ENCODE data around the gene CNBP.

Gene CNBP

GRCh38 chr3:129123314-129124060, 60.2 kb downstream of the CNBP start:
- H3K23ac ChIP-seq (ENCODE audit: low read length): no peak overlapping the region
- H3K4me3 ChIP-seq (ENCODE audit: low read length): no peak overlapping the region
- H2BK5ac ChIP-seq (ENCODE audit: low read length): no peak overlapping the region
- H3K9ac ChIP-seq (ENCODE audit: low read length): no peak overlapping the region
- no peak overlapping the region for H3K27ac ChIP-seq (ENCODE audit: low read depth, low read length)
- H3K27me3 ChIP-seq (ENCODE audit: insufficient read depth, low read length, poor library complexity): no peaks in the 10 kb centered on the region
- peaks cover 7% of the 10 kb centered on the region for H3K4me1 ChIP-seq (ENCODE audit: control insufficient read depth, low read depth, low read length)
- H2AK5ac ChIP-seq (ENCODE audit: low read length): no peak overlapping the region
- H3K4me2 ChIP-seq (ENCODE audit: low read length): no peak overlapping the region
- no peak overlapping the region for H2BK15ac ChIP-seq (replicated peaks; ENCODE audit: low read depth)
- no peak overlapping the region for H2BK120ac ChIP-seq (ENCODE audit: low read depth, low read length)
- no peak overlapping the region for H3K18ac ChIP-seq (ENCODE audit: low read length)
- WGBS (ENCODE audit: extremely low coverage, insufficient coverage, low lambda C conversion rate): no CpG with 5 or more reads among the region's 5 CpGs
- no peaks in the 10 kb centered on the region for H3K36me3 ChIP-seq (ENCODE audit: control insufficient read depth, insufficient read depth, low read length)
- peaks cover 7% of the 10 kb centered on the region for H3K79me1 ChIP-seq (ENCODE audit: low read length)
- no peak overlapping the region for H4K8ac ChIP-seq (ENCODE audit: low read depth, low read length)
- no peak overlapping the region for H3K56ac ChIP-seq (ENCODE audit: low read length)
- DNase-seq: no peak
- H4K5ac ChIP-seq (ENCODE audit: low read length): no peak overlapping the region
- peaks cover 16% of the 10 kb centered on the region for H3K79me2 ChIP-seq (ENCODE audit: control insufficient read depth, insufficient read depth, low read length)
- H3K4ac ChIP-seq (ENCODE audit: low read depth, low read length): no peak overlapping the region

GRCh38 chr3:129122412-129123011, 61.2 kb downstream of the CNBP start:
- Histone ChIP-seq H4K5ac (ENCODE audit: low read length) (no peak overlapping the region), H3K79me2 (ENCODE audit: control insufficient read depth, insufficient read depth, low read length) (peaks cover 25% of the 10 kb centered on the region), H3K18ac (ENCODE audit: low read length) (no peak overlapping the region), H3K27ac (ENCODE audit: low read depth, low read length) (no peak overlapping the region), H3K4ac (ENCODE audit: low read depth, low read length) (no peak overlapping the region), H2BK15ac (replicated peaks; ENCODE audit: low read depth) (no peak overlapping the region), H3K56ac (ENCODE audit: low read length) (peak overlapping the region; percentile 81), H3K27me3 (ENCODE audit: insufficient read depth, low read length, poor library complexity) (no peaks in the 10 kb centered on the region), H3K79me1 (ENCODE audit: low read length) (peaks cover 11% of the 10 kb centered on the region), H2AK5ac (ENCODE audit: low read length) (no peak overlapping the region), H3K23ac (ENCODE audit: low read length) (no peak overlapping the region), H3K4me2 (ENCODE audit: low read length) (peak overlapping the region; percentile 54), H3K4me3 (ENCODE audit: low read length) (peak overlapping the region; percentile 60), H3K4me1 (ENCODE audit: control insufficient read depth, low read depth, low read length) (peaks cover 7% of the 10 kb centered on the region), H2BK5ac (ENCODE audit: low read length) (no peak overlapping the region), H3K9ac (ENCODE audit: low read length) (peak overlapping the region; percentile 71), H3K36me3 (ENCODE audit: control insufficient read depth, insufficient read depth, low read length) (no peaks in the 10 kb centered on the region), H4K8ac (ENCODE audit: low read depth, low read length) (peak overlapping the region; percentile 41), H2BK120ac (ENCODE audit: low read depth, low read length) (no peak overlapping the region)
- no CpG with 5 or more reads among the region's 18 CpGs for WGBS (ENCODE audit: extremely low coverage, insufficient coverage, low lambda C conversion rate)
- peak; percentile 47 for DNase-seq

- H3K36me3 ChIP-seq (ENCODE audit: control insufficient read depth, insufficient read depth, low read length): no peaks in the 10 kb centered on the region
- H4K5ac ChIP-seq (ENCODE audit: low read length): no peak within 1 kb of the TSS
- peak within 1 kb of the TSS; percentile 92 for H3K9ac ChIP-seq (ENCODE audit: low read length)
- peaks cover 7% of the 10 kb centered on the region for H3K4me1 ChIP-seq (ENCODE audit: control insufficient read depth, low read depth, low read length)
- no peaks in the 10 kb centered on the region for H3K27me3 ChIP-seq (ENCODE audit: insufficient read depth, low read length, poor library complexity)
- peak within 1 kb of the TSS; percentile 94 for H3K56ac ChIP-seq (ENCODE audit: low read length)
- no peak within 1 kb of the TSS for H2AK5ac ChIP-seq (ENCODE audit: low read length)
- peak within 1 kb of the TSS; percentile 86 for H3K4me3 ChIP-seq (ENCODE audit: low read length)
- no CpG with 5 or more reads among the region's 60 CpGs for WGBS (ENCODE audit: extremely low coverage, insufficient coverage, low lambda C conversion rate)
- H3K27ac ChIP-seq (ENCODE audit: low read depth, low read length): peak within 1 kb of the TSS; percentile 93
- DNase-seq: peak; percentile 98
- H4K8ac ChIP-seq (ENCODE audit: low read depth, low read length): peak within 1 kb of the TSS; percentile 41
- peak within 1 kb of the TSS; percentile 63 for H3K4ac ChIP-seq (ENCODE audit: low read depth, low read length)
- peaks cover 29% of the 10 kb centered on the region for H3K79me2 ChIP-seq (ENCODE audit: control insufficient read depth, insufficient read depth, low read length)
- H2BK15ac ChIP-seq (replicated peaks; ENCODE audit: low read depth): no peak within 1 kb of the TSS
- H3K23ac ChIP-seq (ENCODE audit: low read length): no peak within 1 kb of the TSS
- peak within 1 kb of the TSS; percentile 85 for H3K18ac ChIP-seq (ENCODE audit: low read length)
- peaks cover 11% of the 10 kb centered on the region for H3K79me1 ChIP-seq (ENCODE audit: low read length)
- H2BK5ac ChIP-seq (ENCODE audit: low read length): peak within 1 kb of the TSS; percentile 63
- peak within 1 kb of the TSS; percentile 84 for H3K4me2 ChIP-seq (ENCODE audit: low read length)
- no peak within 1 kb of the TSS for H2BK120ac ChIP-seq (ENCODE audit: low read depth, low read length)
Measured at GRCh38 chr3:129121792-129122411, 61.8 kb downstream of the CNBP start, which contains the start of gene RAB43. Gene RAB43 (minus strand): TSS chr3:129121804. CDS start chr3:129121489, 315 bp downstream.

- Histone ChIP-seq H3K56ac (ENCODE audit: low read length) (peak overlapping the region; percentile 94), H2BK5ac (ENCODE audit: low read length) (no peak overlapping the region), H3K27ac (ENCODE audit: low read depth, low read length) (peak overlapping the region; percentile 93), H4K5ac (ENCODE audit: low read length) (no peak overlapping the region), H3K18ac (ENCODE audit: low read length) (peak overlapping the region; percentile 85), H2BK120ac (ENCODE audit: low read depth, low read length) (no peak overlapping the region), H4K8ac (ENCODE audit: low read depth, low read length) (no peak overlapping the region), H3K23ac (ENCODE audit: low read length) (no peak overlapping the region), H2BK15ac (replicated peaks; ENCODE audit: low read depth) (no peak overlapping the region), H3K36me3 (ENCODE audit: control insufficient read depth, insufficient read depth, low read length) (no peaks in the 10 kb centered on the region), H3K27me3 (ENCODE audit: insufficient read depth, low read length, poor library complexity) (no peaks in the 10 kb centered on the region), H3K4me3 (ENCODE audit: low read length) (peak overlapping the region; percentile 86), H3K79me1 (ENCODE audit: low read length) (peaks cover 11% of the 10 kb centered on the region), H3K4ac (ENCODE audit: low read depth, low read length) (peak overlapping the region; percentile 63), H3K4me1 (ENCODE audit: control insufficient read depth, low read depth, low read length) (peaks cover 10% of the 10 kb centered on the region), H2AK5ac (ENCODE audit: low read length) (no peak overlapping the region), H3K79me2 (ENCODE audit: control insufficient read depth, insufficient read depth, low read length) (peaks cover 29% of the 10 kb centered on the region), H3K9ac (ENCODE audit: low read length) (peak overlapping the region; percentile 92), H3K4me2 (ENCODE audit: low read length) (peak overlapping the region; percentile 84)
- WGBS (ENCODE audit: extremely low coverage, insufficient coverage, low lambda C conversion rate): no CpG with 5 or more reads among the region's 80 CpGs
- peak; percentile 59 for DNase-seq
Measured at GRCh38 chr3:129121016-129121791, 62.5 kb downstream of the CNBP start.

GRCh38 chr3:129120254-129121004, 63.3 kb downstream of the CNBP start:
- Histone ChIP-seq H3K4ac (ENCODE audit: low read depth, low read length) (no peak overlapping the region), H2AK5ac (ENCODE audit: low read length) (peak overlapping the region; percentile 6), H2BK15ac (replicated peaks; ENCODE audit: low read depth) (no peak overlapping the region), H4K5ac (ENCODE audit: low read length) (peak overlapping the region; percentile 10), H2BK120ac (ENCODE audit: low read depth, low read length) (no peak overlapping the region), H3K9ac (ENCODE audit: low read length) (peak overlapping the region; percentile 92), H3K4me2 (ENCODE audit: low read length) (peak overlapping the region; percentile 92), H3K4me3 (ENCODE audit: low read length) (peak overlapping the region; percentile 86), H3K23ac (ENCODE audit: low read length) (no peak overlapping the region), H3K79me2 (ENCODE audit: control insufficient read depth, insufficient read depth, low read length) (peaks cover 34% of the 10 kb centered on the region), H3K36me3 (ENCODE audit: control insufficient read depth, insufficient read depth, low read length) (no peaks in the 10 kb centered on the region), H3K27me3 (ENCODE audit: insufficient read depth, low read length, poor library complexity) (no peaks in the 10 kb centered on the region), H3K18ac (ENCODE audit: low read length) (peak overlapping the region; percentile 85), H3K79me1 (ENCODE audit: low read length) (peaks cover 13% of the 10 kb centered on the region), H3K56ac (ENCODE audit: low read length) (peak overlapping the region; percentile 94), H3K4me1 (ENCODE audit: control insufficient read depth, low read depth, low read length) (peaks cover 10% of the 10 kb centered on the region), H3K27ac (ENCODE audit: low read depth, low read length) (peak overlapping the region; percentile 93), H2BK5ac (ENCODE audit: low read length) (peak overlapping the region; percentile 90), H4K8ac (ENCODE audit: low read depth, low read length) (no peak overlapping the region)
- no CpG with 5 or more reads among the region's 18 CpGs for WGBS (ENCODE audit: extremely low coverage, insufficient coverage, low lambda C conversion rate)
- peak; percentile 97 for DNase-seq
